PC-9 (cell line): ENCODE measurements around the gene GAS7. TPM values are rescaled to one million over a fixed set of nuclear protein-coding genes. Genes with fewer than 3 reads are reported as not detected.

ENCODE experiments used
- BruUV-seq: library from RNA; stranded (reverse); fragments of 400-500 nt; replicated peaks from 2 replicates; lab custom pipeline; 2021; lab: Mats Ljungman, UMichigan
- CTCF ChIA-PET: fragments of 300-600 bp; sonication (Branson Sonifier 250); formaldehyde crosslinking; loops from one replicate; lab custom pipeline; 2022; ENCODE audit warnings: antibody characterized with exemption; lab: Charles Lee
- POLR2A ChIA-PET: fragments of 300-600 bp; sonication (Branson Sonifier 250); formaldehyde crosslinking; loops from one replicate; lab custom pipeline; 2022; ENCODE audit warnings: antibody characterized with exemption; ENCODE audit not compliant: unreplicated experiment; lab: Charles Lee
- DNase-seq, 2 experiments: peaks; one replicate each; pipeline versions ENCODE4 v3.0.0 to v3.0.0-alpha.2; 2015 to 2022; ENCODE audit warnings: mixed read lengths in 1 of 2
- H2AFZ ChIP-seq: fragments of 200-600 bp; sonication (generic); 2 replicates; pipeline ENCODE4 v1.8.1; 2017; ENCODE audit warnings: antibody characterized with exemption
- H3F3A ChIP-seq: fragments of 200-600 bp; sonication (generic); 2 replicates; pipeline ENCODE4 v1.8.1; 2017; ENCODE audit warnings: antibody characterized with exemption, mild to moderate bottlenecking, low read depth; ENCODE audit not compliant: insufficient read depth
- H3K27ac ChIP-seq: fragments of 200-600 bp; sonication (generic); 2 replicates; pipeline ENCODE4 v1.6.1; 2016; ENCODE audit warnings: mixed run types
- H3K27me3 ChIP-seq: fragments of 200-600 bp; sonication (generic); 2 replicates; pipeline ENCODE4 v1.6.1; 2016; ENCODE audit warnings: low read depth, mixed run types; ENCODE audit not compliant: insufficient read depth
- H3K36me3 ChIP-seq: fragments of 200-600 bp; sonication (generic); 2 replicates; pipeline ENCODE4 v1.6.1; 2016; ENCODE audit warnings: low read depth, mixed run types
- H3K4me1 ChIP-seq: fragments of 200-600 bp; sonication (generic); replicated peaks from 2 replicates; pipeline ENCODE4 v1.6.1; 2016; ENCODE audit warnings: mixed run types; ENCODE audit not compliant: insufficient read depth
- H3K4me2 ChIP-seq: fragments of 200-600 bp; sonication (generic); 2 replicates; pipeline ENCODE4 v1.6.1; 2017; ENCODE audit warnings: mixed run types
- H3K4me3 ChIP-seq: fragments of 200-600 bp; sonication (generic); 2 replicates; pipeline ENCODE4 v1.6.1; 2016; ENCODE audit warnings: mixed run types
- H3K79me2 ChIP-seq: fragments of 200-600 bp; sonication (generic); 2 replicates; pipeline ENCODE4 v1.6.1; 2017; ENCODE audit warnings: low read depth, mixed run types
- H3K9me2 ChIP-seq: fragments of 200-600 bp; sonication (generic); 2 replicates; pipeline ENCODE4 v1.8.1; 2017; ENCODE audit warnings: mild to moderate bottlenecking; ENCODE audit not compliant: insufficient read depth
- H3K9me3 ChIP-seq: fragments of 200-600 bp; sonication (generic); 2 replicates; pipeline ENCODE4 v1.8.1; 2016; ENCODE audit warnings: low read depth; ENCODE audit not compliant: insufficient read depth
- H4K20me1 ChIP-seq: fragments of 200-600 bp; sonication (generic); 2 replicates; pipeline ENCODE4 v1.8.1; 2017; ENCODE audit not compliant: insufficient read depth
- EZH2 ChIP-seq: fragments of 200-600 bp; sonication (generic); IDR thresholded peaks from 2 replicates; pipeline ENCODE4 v1.8.0; 2017; ENCODE audit warnings: antibody characterized with exemption, low read depth
- intact Hi-C: fragments of 100-400 bp; cut with micrococcal nuclease; formaldehyde crosslinking; loops from one replicate; pipeline ENCODE4 v1.10.0; 2022; ENCODE audit not compliant: unreplicated experiment
- total RNA-seq: library from RNA; stranded (reverse); gene quantifications from 2 replicates; pipeline ENCODE4 v1.2.3, GENCODE V29; 2021
- TF ChIP-seq, protein P1 (sequence below): fragments of 200-600 bp; sonication (generic); conservative IDR thresholded peaks from 2 replicates; pipeline ENCODE4 v1.6.1; 2017; ENCODE audit warnings: mixed run types, antibody characterized with exemption, mild to moderate bottlenecking, moderate library complexity

Gene GAS7
- total RNA-seq, 1 experiment from 2014 or later = not detected

DNA sequence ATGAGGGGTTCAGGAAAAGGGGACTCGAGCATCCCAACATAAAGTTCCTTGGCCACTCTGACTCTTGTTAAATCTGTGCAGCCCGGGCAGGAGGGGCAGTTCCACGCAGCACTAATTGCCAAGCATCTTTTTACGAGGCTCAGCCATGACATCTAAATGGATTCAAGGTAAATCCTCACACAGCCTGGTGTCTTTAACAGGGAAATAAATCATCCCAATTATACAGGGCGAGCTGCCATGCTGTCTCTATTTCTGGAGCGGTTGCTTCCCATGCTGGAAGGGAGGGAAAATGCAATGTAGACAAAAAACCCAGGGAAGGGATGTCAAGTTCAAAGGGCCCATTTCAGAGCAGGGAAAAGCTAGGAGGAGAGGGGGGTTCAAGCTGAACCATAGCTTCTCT is 110.0 kb downstream of the GAS7 start:
- BruUV-seq = no TSS peak
- H3K27me3 ChIP-seq = peaks cover 65% of the 10 kb centered on the region
- POLR2A ChIA-PET = no interaction called here

GRCh38 chr17:10087355-10087754 is 111.1 kb downstream of the GAS7 start:
- ChIA-PET POLR2A (no interaction called here), CTCF (no interaction called here)
- no peak overlapping the region for H3K4me3 ChIP-seq
- no peaks in the 10 kb centered on the region for H3F3A ChIP-seq
- H3K9me3 ChIP-seq = no peaks in the 10 kb centered on the region
- no peak for DNase-seq
- H2AFZ ChIP-seq = no peak overlapping the region
- H3K36me3 ChIP-seq = no peaks in the 10 kb centered on the region
- no peaks in the 10 kb centered on the region for H4K20me1 ChIP-seq
- no peaks in the 10 kb centered on the region for H3K4me1 ChIP-seq
- no peak overlapping the region for H3K27ac ChIP-seq
- intact Hi-C loops = no loop called here
- TF ChIP-seq EZH2 = no peak
- TF ChIP-seq, protein P1, sequence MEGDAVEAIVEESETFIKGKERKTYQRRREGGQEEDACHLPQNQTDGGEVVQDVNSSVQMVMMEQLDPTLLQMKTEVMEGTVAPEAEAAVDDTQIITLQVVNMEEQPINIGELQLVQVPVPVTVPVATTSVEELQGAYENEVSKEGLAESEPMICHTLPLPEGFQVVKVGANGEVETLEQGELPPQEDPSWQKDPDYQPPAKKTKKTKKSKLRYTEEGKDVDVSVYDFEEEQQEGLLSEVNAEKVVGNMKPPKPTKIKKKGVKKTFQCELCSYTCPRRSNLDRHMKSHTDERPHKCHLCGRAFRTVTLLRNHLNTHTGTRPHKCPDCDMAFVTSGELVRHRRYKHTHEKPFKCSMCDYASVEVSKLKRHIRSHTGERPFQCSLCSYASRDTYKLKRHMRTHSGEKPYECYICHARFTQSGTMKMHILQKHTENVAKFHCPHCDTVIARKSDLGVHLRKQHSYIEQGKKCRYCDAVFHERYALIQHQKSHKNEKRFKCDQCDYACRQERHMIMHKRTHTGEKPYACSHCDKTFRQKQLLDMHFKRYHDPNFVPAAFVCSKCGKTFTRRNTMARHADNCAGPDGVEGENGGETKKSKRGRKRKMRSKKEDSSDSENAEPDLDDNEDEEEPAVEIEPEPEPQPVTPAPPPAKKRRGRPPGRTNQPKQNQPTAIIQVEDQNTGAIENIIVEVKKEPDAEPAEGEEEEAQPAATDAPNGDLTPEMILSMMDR = no peak
- no peaks in the 10 kb centered on the region for H3K9me2 ChIP-seq
- no TSS peak for BruUV-seq
- H3K79me2 ChIP-seq = no peaks in the 10 kb centered on the region
- H3K4me2 ChIP-seq = no peak overlapping the region
- peaks cover 60% of the 10 kb centered on the region for H3K27me3 ChIP-seq

More for the DNA sequence above, 110.0 kb downstream of the GAS7 start:
- no peaks in the 10 kb centered on the region for H3K9me2 ChIP-seq
- no peaks in the 10 kb centered on the region for H4K20me1 ChIP-seq
- no peaks in the 10 kb centered on the region for H3K36me3 ChIP-seq
- no peak overlapping the region for H3K27ac ChIP-seq
- intact Hi-C loops = no loop called here
- CTCF ChIA-PET = no interaction called here
- no peaks in the 10 kb centered on the region for H3F3A ChIP-seq
- no peaks in the 10 kb centered on the region for H3K79me2 ChIP-seq
- no peak overlapping the region for H3K4me3 ChIP-seq
- H3K4me2 ChIP-seq = no peak overlapping the region
- H2AFZ ChIP-seq = no peak overlapping the region
- no peaks in the 10 kb centered on the region for H3K4me1 ChIP-seq
- DNase-seq = no peak
- no peaks in the 10 kb centered on the region for H3K9me3 ChIP-seq
- TF ChIP-seq EZH2 = no peak
- TF ChIP-seq, protein P1 = no peak

- Histone ChIP-seq H3K4me3 (no peak overlapping the region), H3K27ac (no peak overlapping the region), H3K27me3 (peaks cover 34% of the 10 kb centered on the region), H3K79me2 (no peaks in the 10 kb centered on the region), H3K4me1 (no peaks in the 10 kb centered on the region), H4K20me1 (no peaks in the 10 kb centered on the region), H3K4me2 (no peak overlapping the region), H3K9me2 (no peaks in the 10 kb centered on the region), H3K36me3 (no peaks in the 10 kb centered on the region), H3F3A (no peaks in the 10 kb centered on the region), H3K9me3 (no peaks in the 10 kb centered on the region), H2AFZ (no peak overlapping the region)
- TF ChIP-seq, protein P1 = no peak
- TF ChIP-seq EZH2 = no peak
- intact Hi-C loops = no loop called here
- BruUV-seq = no TSS peak
- DNase-seq = no peak
- CTCF ChIA-PET = no interaction called here
- POLR2A ChIA-PET = no interaction called here
Measured at GRCh38 chr17:10083864-10084263, 114.5 kb downstream of the GAS7 start.
